ENCODE measurements around the gene NCKAP5L.
A peak's percentile ranks its signal among the peaks of the same experiment; 100 is the strongest.

NCKAP5L gene

DNA sequence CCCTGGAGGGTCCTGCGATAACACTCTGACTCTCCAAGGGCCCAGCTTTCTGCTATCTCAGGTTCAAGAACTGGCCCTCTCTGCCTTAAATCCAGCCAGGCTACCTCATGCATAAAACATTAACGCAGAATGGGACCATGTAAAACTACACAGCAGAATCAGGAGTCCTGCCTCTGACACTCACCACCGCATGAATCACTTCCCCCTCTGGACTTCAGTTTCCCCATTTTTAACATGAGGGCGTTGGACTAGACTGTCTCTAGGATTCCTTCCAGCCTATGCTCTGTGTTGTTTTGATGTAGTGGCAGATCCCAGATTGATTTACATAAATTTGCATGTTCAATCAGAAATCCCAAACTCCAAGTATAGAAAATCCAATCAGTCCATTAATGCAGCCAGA, 3.3 kb downstream of the NCKAP5L start:
- peak; percentile 23 for DNase-seq (ENCODE audit: low spot score)

DNA sequence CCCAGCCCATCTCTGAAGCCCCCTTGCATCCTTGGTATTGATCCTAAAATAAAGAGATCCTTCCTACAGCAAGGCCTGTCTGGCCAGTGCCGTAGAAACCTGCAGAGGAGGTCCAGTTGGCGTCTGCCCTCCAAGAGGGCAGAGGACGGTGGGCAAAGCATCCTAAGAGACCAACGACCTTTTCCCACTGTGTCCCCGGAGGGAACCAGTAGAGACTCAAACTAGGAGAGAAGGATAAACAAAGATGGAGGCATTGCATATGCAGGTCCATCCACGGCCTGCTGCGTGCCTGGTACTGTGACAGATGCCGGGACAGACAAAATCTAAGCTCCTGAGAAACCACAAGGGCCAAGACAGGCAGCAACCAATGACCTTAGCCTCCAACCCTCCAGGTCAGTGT, 3.8 kb downstream of the NCKAP5L start:
- no peak for DNase-seq (ENCODE audit: low spot score)

DNA sequence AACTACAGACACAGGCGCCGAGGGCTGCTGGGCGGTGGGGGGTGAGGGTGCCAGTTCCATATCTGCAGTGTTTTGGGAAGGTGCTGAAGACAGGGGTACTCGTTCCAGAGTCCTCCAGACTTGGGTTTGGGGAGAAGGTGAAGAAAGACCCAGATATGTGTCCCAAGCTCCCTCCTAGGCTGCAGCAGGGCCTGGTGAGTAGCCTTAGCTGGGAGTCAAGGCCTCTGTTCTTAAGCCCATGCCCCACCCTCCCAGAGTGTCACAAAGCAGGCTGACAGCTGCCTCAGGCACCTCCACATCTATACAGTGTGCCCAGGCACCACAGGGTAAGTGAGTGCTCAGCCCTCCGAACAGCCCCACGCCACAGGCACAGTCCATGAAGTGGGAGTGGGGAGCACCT, 4.3 kb downstream of the NCKAP5L start:
- DNase-seq (ENCODE audit: low spot score) = no peak

DNA sequence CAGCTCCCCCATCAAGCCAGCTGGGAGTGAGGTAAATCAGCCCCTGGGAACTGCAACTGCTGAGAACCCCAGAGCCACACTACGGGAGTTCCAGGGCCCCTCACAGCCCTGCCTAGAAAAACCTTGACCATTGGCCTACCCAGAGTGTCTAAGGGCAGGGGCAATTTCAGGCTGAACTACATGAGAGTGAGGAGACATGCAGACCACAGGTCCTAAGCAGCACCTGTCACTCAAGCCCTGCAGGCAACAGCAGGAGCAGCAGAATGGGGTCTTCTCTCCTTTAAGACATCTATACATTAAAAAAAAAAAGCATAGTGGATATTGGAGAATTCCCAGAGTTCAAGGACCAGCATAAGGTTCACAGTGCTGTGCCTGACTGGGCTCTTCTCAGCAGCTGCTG, 4.9 kb downstream of the NCKAP5L start:
- DNase-seq (ENCODE audit: low spot score) = no peak

DNA sequence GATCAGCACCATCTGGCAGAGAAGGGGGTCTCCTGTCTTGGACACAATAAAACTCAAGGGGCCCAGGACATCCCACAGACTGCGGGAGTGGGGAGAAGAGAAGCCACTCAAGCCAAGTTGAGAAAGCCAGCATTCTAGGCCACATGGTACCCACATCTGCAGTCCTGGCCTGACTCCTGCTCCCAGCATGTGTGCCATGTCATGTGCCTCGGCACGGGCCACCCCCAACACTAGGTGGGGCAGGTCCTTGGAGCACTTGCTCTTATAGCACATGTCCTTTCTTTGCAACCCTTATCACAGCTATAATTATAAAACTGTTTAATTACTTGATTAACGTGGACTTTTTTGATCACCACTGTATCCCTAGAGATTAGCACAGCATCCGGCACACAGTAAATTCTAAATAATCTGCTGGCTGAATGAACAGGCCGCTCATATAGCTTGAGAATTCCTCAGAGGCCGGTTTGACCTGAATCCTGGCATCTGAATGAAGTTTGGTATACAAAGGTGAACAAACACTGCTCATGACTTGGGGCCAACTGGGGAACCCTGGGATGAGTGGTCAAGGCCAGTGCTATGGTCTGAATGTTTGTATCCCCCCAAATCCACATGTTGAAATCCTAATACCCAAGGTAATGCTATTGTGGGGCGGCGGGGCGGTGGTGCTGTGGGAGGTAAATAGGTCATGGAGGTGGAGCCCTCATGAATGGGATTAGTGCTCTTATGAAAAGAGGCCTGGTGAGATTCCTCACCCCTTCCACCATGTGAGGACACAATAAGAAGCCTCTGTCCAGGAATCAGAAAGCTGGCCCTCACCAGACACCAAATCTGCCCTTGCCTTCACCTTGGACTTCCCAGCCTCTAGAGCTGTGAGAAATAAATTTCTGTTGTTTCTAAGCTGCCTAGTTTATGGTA, 6.6 kb downstream of the NCKAP5L start:
- no peak for DNase-seq (ENCODE audit: low spot score)

GRCh38 chr12:49819786-49820185, 8.4 kb downstream of the NCKAP5L start:
- no peak for DNase-seq (ENCODE audit: low spot score)

GRCh38 chr12:49818241-49818895, 9.8 kb downstream of the NCKAP5L start:
- DNase-seq (ENCODE audit: low spot score) = no peak

- peak; percentile 66 for DNase-seq (ENCODE audit: low spot score)
These were observed 15.1 kb downstream of the NCKAP5L start for GRCh38 chr12:49813131-49813530.

GRCh38 chr12:49811961-49812401, 16.2 kb downstream of the NCKAP5L start:
- DNase-seq (ENCODE audit: low spot score) = no peak

GRCh38 chr12:49811136-49811535, 17.1 kb downstream of the NCKAP5L start:
- DNase-seq (ENCODE audit: low spot score) = no peak

DNA sequence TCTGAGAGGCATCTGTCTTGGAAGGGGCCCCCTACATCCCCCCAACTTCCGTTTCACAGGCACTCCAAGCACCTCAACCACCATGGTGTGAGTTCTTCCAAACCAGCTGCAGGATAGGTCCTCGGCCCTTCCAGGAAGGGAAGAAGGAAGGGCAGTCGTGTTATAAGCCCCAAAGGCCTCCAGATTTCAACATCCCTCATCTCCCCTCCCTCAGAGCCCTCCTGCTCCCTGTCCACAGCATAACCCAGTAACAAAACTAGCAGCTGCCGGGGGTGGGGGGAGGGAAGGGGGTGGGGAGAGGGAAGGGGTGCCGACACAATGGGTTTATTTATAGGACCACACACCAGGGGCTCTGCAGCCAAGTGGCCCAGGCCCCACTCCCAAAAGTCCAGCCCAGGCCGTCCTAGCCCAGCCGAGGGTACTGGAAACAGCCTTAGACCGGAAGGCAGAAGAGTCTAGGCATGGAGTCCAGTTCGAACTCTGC, 18.3 kb downstream of the NCKAP5L start:
- DNase-seq (ENCODE audit: low spot score) = no peak

DNA sequence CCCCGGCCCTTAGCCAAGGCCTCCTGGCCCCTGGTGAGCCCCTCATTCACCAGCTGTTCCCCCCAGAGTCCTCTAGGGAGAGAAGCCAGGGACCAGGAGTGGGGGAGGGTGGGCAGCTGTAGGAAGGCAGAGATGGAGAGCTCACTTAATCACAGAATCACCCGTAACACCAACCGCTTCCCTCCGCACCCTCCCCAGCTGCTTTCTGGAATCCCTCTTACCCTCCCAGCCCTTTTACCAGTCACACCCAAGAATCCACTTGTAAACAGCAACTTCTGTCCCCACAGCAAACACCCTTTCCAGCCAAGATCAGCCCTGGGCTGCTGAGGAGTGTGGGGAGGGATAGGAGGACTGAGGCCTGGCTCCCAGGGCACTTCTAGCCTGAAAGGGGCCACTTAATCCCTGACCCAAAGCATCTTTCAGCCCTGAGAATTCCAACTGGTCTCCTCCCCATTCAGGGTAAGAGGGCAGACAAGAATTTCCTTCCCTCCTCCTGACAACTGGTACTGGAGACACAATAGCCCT, 18.8 kb downstream of the NCKAP5L start:
- no peak for DNase-seq (ENCODE audit: low spot score)

DNA sequence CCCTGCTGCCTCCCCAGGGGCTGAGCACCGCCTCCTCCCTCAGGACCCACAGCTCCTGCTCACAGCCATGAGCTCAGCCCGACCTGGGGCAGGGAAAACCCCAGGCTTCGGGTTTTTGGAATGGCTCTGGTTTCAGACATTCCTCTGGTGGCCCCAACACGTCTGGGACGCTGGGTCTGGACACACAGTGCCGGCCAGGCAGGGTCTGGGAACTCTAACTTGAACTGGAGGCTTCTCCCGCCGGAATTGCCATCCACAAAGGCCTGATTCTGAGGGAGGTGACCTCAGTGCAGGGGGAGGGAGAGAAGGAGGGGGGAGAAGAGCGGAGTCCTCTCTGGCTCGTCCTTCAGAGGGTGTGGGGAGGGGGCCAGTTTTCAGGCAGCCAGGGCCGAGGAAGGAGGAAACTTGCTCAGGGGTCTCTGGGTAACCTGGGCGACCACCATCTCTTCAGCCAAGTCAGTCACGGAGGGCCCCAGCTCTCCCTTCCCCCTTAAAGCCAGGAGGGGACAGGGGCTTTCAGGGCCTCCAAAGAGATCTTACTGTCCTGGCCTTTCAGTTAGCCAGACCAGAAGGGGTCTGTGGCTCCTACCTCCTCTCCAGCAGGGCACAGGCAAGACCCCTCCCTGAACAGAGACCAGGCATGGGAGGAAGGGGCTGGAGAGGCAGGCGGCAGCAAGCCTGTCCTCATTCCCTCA, 19.4 kb downstream of the NCKAP5L start:
- no peak for DNase-seq (ENCODE audit: low spot score)

GRCh38 chr12:49807991-49808580, 20.1 kb downstream of the NCKAP5L start:
- DNase-seq (ENCODE audit: low spot score) = no peak

DNA sequence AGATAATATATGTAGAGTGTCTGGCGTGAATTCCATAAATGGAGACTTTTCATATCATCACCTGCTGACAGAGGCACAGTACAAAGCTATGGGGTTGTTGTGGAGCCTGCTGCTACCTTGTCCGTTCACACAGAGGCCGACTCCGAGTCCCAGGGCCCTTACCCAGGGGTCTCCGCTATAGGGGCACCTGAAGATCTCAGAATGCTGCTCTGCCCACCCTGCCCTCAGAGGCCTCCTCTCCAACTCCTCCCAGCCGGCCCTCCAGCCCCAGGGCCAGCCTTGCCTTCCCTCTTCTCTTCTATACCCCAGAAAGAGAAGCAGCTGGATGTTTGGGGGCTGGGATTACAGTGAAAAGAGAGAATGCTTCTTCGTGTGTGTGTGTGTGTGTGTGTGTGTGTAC, 21.3 kb downstream of the NCKAP5L start:
- no peak for DNase-seq (ENCODE audit: low spot score)

DNA sequence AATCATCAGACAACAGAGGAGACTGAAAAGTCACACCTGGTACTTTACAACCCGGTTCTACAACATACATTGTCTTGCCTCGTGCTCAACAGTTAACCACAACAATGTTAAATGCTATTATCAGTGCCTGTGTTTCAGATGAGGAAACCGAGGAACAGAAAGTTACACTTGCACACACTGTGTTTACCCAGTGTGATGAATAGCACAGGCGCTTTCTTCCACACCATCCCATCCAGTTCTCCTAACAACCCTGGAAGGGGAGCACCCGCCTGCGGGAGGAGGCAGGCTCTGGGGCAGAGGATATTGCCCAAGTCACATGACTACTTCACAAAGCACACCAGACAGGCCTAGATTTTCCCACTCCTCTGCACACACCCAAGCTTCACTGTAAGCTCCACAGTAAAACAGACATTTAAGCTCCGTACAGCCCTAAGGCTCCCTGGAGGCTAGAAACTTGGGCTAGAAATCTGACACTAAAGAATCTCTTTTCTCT, 21.8 kb downstream of the NCKAP5L start:
- no peak for DNase-seq (ENCODE audit: low spot score)

GRCh38 chr12:49805409-49805808, 22.8 kb downstream of the NCKAP5L start:
- no peak for DNase-seq (ENCODE audit: low spot score)

DNA sequence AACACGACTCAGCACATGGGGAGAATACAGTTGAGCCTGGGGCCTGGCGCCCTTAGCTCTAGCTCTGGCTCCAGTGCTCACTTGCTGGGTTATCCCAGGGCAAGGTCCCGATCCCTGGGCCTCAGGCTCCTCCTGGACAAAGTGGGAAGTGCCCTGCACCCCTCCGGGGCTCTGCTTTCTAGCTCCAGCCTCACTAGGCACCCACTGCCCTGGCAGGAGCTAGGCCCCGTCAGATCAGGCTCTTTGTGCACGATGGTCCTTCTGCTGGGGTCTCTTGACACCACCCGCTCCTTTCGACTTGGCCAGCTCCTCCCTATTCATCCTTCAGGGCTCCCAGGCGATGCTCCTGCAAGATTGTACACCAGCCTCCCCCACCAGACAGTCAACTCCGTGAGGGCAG, 23.4 kb downstream of the NCKAP5L start:
- no peak for DNase-seq (ENCODE audit: low spot score)

DNA sequence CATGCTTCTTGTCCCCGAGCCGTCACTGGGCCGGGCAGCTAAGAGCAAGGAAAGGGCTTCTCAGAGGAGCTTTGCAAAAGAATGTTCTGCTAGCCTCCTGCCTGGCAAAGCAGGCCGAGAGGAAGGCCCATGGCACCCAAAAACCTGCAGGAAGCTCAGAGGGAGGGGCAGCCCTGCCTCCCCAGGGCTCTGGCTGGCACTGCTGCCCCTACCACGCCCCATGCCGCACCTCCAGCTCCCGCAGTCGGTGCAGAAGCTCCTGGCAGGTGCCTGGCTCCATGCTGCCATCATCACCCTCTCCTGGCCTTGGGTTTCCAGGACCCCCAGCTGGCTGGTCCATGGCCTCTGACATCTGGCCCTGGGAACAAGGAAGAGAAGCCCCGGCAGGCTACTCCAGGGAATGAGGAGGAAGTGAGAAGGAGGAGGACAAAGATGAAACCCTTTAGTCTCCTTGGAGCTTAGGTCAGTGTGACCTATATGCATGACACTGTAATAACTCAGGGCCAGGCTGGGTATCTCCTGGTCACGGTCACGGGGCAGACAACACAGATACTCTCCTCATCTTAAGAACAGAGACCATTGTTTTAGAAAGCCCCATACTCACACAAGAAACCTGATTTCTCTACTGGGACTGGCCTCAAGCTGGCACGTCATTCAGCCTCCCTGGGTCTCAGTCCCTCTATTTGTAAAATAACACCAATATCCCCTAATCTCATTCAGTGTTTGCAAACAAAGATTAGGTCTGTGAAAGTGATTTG, 24.3 kb downstream of the NCKAP5L start:
- DNase-seq (ENCODE audit: low spot score) = no peak

DNA sequence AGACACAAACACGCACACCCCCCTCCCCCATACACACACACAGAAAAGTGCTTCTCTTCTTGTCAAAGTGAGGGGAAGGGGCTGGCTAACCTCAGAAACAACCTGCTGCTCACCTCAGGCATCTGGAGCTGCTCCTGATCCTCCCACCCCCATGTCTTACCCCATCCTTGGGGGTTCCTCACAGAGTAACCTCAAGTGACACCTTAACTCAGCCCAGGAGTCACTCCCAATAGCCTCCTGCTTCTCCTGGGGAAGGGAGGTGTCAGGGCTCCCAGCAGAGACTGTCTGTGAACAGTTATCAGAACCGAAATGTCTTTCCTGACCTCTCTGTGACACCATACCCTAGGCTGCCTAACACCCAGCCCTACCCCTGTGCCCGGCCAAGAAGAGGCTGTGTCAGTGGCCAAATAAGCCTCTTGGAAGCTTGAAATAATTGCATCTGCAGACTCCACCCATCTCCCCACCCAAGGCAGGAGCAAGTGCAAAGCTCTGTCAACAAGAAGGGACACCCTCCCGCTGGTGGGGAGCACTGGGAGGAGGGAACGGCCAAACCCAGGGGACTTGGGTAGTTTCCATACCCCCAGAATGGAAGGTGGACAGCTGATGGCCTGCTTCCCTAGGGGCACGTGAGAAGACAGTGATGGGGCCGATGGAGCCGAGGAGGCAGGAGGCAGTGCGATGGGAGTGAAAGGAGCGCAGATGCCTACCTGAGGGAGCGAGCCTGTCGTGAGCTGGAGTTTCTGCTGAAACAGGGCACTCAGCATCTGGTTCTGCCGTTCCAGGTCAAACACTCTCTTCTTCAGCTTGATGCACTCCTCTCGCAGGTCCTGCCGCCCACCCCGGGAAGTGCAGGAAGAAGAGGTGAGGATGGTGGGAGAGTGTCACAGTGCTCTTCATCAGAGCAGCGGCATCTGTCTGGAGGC, 26.8 kb downstream of the NCKAP5L start:
- no peak for DNase-seq (ENCODE audit: low spot score)
